MM.1S (cell line): ENCODE data around the gene NRIP3.

Source experiments
- EZH2 ChIP-seq: fragments of 300-600 bp; sonication (generic); optimal IDR thresholded peaks from 2 replicates; pipeline ENCODE3; 2017; ENCODE audit warnings: low read depth, mild to moderate bottlenecking, antibody characterized with exemption, low read length, mixed read lengths
- EZH2phosphoT487 ChIP-seq: fragments of 300-600 bp; sonication (generic); IDR thresholded peaks from 2 replicates; pipeline ENCODE4 v1.6.1; 2018; ENCODE audit warnings: antibody characterized with exemption, low read length

- TF ChIP-seq EZH2phosphoT487 (no peak), EZH2 (no peak)
Measured at GRCh38 chr11:9017773-9018172, 14.0 kb upstream of the NRIP3 start.
